ENCODE results near the gene PC. TPM values are rescaled to one million over a fixed set of nuclear protein-coding genes. Genes with fewer than 3 reads are reported as not detected.

PC gene
- total RNA-seq, 1 experiment from 2014 or later = 40.5 TPM

GRCh38 chr11:66844496-66845142 is 113.6 kb downstream of the PC start:
- no peak for TF ChIP-seq CTCF (IDR thresholded peaks at IDR 0.05; ENCODE audit: unreplicated experiment)
- no peaks in the 10 kb centered on the region for H3K27me3 Mint-ChIP-seq (ENCODE audit: unreplicated experiment)
- intact Hi-C loops (cut with micrococcal nuclease; ENCODE audit: unreplicated experiment) = no loop called here
- peak overlapping the region; percentile 92 for H3K4me3 Mint-ChIP-seq (ENCODE audit: low read depth, unreplicated experiment)
- peak overlapping the region; percentile 94 for H3K27ac Mint-ChIP-seq (ENCODE audit: unreplicated experiment)
- no peak for DNase-seq
- no peaks in the 10 kb centered on the region for H3K9me3 Mint-ChIP-seq (ENCODE audit: low read depth, unreplicated experiment)
- peaks cover 72% of the 10 kb centered on the region for H3K36me3 Mint-ChIP-seq (ENCODE audit: insufficient read depth, unreplicated experiment)
- no TSS peak for BruUV-seq (replicated peaks)
- peaks cover 32% of the 10 kb centered on the region for H3K4me1 Mint-ChIP-seq (ENCODE audit: low read depth, unreplicated experiment)
- CTCF ChIA-PET = interaction anchor here (0.7 kb wide), 1 partner anchor 124 kb away, joined by 3 read pairs; no protein-coding TSS in a partner anchor

GRCh38 chr11:66843776-66844495 is 114.2 kb downstream of the PC start:
- peaks cover 67% of the 10 kb centered on the region for H3K36me3 Mint-ChIP-seq (ENCODE audit: insufficient read depth, unreplicated experiment)

GRCh38 chr11:66842896-66843775 is 115.0 kb downstream of the PC start, which contains the start of gene RCE1:
Gene RCE1, plus strand, starts transcription at chr11:66843441. Its CDS starts 15 bp downstream, at chr11:66843456.
- no peaks in the 10 kb centered on the region for H3K27me3 Mint-ChIP-seq (ENCODE audit: unreplicated experiment)
- peaks cover 32% of the 10 kb centered on the region for H3K4me1 Mint-ChIP-seq (ENCODE audit: low read depth, unreplicated experiment)
- peaks cover 64% of the 10 kb centered on the region for H3K36me3 Mint-ChIP-seq (ENCODE audit: insufficient read depth, unreplicated experiment)
- H3K27ac Mint-ChIP-seq (ENCODE audit: unreplicated experiment) = peak within 1 kb of the TSS; percentile 94
- H3K9me3 Mint-ChIP-seq (ENCODE audit: low read depth, unreplicated experiment) = no peaks in the 10 kb centered on the region
- CTCF ChIA-PET = interaction anchor here (0.6 to 1.7 kb wide), 3 partner anchors 13 to 179 kb away, joined by 3 to 5 read pairs (median 3); no protein-coding TSS in a partner anchor
- H3K4me3 Mint-ChIP-seq (ENCODE audit: low read depth, unreplicated experiment) = peak within 1 kb of the TSS; percentile 92
- intact Hi-C loops (cut with micrococcal nuclease; ENCODE audit: unreplicated experiment) = no loop called here
- DNase-seq = peak; percentile 94
- TF ChIP-seq CTCF (IDR thresholded peaks at IDR 0.05; ENCODE audit: unreplicated experiment) = no peak
- BruUV-seq (replicated peaks) = no TSS peak

More at GRCh38 chr11:66843776-66844495, 114.2 kb downstream of the PC start:
- CTCF ChIA-PET = interaction anchor here (0.6 kb wide), 1 partner anchor 12 kb away, joined by 3 read pairs; no protein-coding TSS in a partner anchor
- TSS peak; percentile 77 for BruUV-seq (replicated peaks)
- intact Hi-C loops (cut with micrococcal nuclease; ENCODE audit: unreplicated experiment) = no loop called here
- Mint-ChIP-seq H3K27me3 (ENCODE audit: unreplicated experiment) (no peaks in the 10 kb centered on the region), H3K4me1 (ENCODE audit: low read depth, unreplicated experiment) (peaks cover 32% of the 10 kb centered on the region), H3K9me3 (ENCODE audit: low read depth, unreplicated experiment) (no peaks in the 10 kb centered on the region), H3K27ac (ENCODE audit: unreplicated experiment) (peak overlapping the region; percentile 94), H3K4me3 (ENCODE audit: low read depth, unreplicated experiment) (peak overlapping the region; percentile 92)
- TF ChIP-seq CTCF (IDR thresholded peaks at IDR 0.05; ENCODE audit: unreplicated experiment) = no peak
- no peak for DNase-seq

- Mint-ChIP-seq H3K4me3 (ENCODE audit: low read depth, unreplicated experiment) (peak overlapping the region; percentile 92), H3K27me3 (ENCODE audit: unreplicated experiment) (no peaks in the 10 kb centered on the region), H3K9me3 (ENCODE audit: low read depth, unreplicated experiment) (no peaks in the 10 kb centered on the region), H3K27ac (ENCODE audit: unreplicated experiment) (peak overlapping the region; percentile 94), H3K36me3 (ENCODE audit: insufficient read depth, unreplicated experiment) (peaks cover 64% of the 10 kb centered on the region), H3K4me1 (ENCODE audit: low read depth, unreplicated experiment) (peaks cover 32% of the 10 kb centered on the region)
- DNase-seq = no peak
- TF ChIP-seq CTCF (IDR thresholded peaks at IDR 0.05; ENCODE audit: unreplicated experiment) = no peak
- intact Hi-C loops (cut with micrococcal nuclease; ENCODE audit: unreplicated experiment) = no loop called here
- CTCF ChIA-PET = interaction anchor here (0.5 to 1.7 kb wide), 3 partner anchors 39 to 393 kb away, joined by 3 to 5 read pairs (median 4); no protein-coding TSS in a partner anchor
- BruUV-seq (replicated peaks) = no TSS peak
These were observed 115.7 kb downstream of the PC start for GRCh38 chr11:66842501-66842895.

Data from Calu3 (cell line).